ENCODE measurements around the gene HOOK2. TPM values are rescaled to one million over a fixed set of nuclear protein-coding genes. Genes with fewer than 3 reads are reported as not detected.

HOOK2 gene
- total and polyA plus RNA-seq, 9 of the 15 experiments (the other 6 are each of a cell fraction or from before 2014, with no cell fraction given), result 1.3 to 17.2 (median 9.9) TPM

GRCh38 chr19:12733369-12734214 lies 41.8 kb downstream of the HOOK2 start (continued):
- TF ChIP-seq, protein P1, sequence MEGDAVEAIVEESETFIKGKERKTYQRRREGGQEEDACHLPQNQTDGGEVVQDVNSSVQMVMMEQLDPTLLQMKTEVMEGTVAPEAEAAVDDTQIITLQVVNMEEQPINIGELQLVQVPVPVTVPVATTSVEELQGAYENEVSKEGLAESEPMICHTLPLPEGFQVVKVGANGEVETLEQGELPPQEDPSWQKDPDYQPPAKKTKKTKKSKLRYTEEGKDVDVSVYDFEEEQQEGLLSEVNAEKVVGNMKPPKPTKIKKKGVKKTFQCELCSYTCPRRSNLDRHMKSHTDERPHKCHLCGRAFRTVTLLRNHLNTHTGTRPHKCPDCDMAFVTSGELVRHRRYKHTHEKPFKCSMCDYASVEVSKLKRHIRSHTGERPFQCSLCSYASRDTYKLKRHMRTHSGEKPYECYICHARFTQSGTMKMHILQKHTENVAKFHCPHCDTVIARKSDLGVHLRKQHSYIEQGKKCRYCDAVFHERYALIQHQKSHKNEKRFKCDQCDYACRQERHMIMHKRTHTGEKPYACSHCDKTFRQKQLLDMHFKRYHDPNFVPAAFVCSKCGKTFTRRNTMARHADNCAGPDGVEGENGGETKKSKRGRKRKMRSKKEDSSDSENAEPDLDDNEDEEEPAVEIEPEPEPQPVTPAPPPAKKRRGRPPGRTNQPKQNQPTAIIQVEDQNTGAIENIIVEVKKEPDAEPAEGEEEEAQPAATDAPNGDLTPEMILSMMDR (IDR thresholded peaks at IDR 0.05 in 2 of 3, conservative IDR thresholded peaks at IDR 0.05 in 1 of 3; ENCODE audit: insufficient read depth in 2 of 3, low read depth in 1 of 3, low read length in 3 of 3), result peak; percentile 79 to 95 (median 87)
- TF ChIP-seq BDP1 (IDR thresholded peaks at IDR 0.05; ENCODE audit: insufficient read depth, insufficient read length), result no peak
- TF ChIP-seq NBN (IDR thresholded peaks at IDR 0.05; ENCODE audit: low read depth), result no peak
- TF ChIP-seq, protein P2, sequence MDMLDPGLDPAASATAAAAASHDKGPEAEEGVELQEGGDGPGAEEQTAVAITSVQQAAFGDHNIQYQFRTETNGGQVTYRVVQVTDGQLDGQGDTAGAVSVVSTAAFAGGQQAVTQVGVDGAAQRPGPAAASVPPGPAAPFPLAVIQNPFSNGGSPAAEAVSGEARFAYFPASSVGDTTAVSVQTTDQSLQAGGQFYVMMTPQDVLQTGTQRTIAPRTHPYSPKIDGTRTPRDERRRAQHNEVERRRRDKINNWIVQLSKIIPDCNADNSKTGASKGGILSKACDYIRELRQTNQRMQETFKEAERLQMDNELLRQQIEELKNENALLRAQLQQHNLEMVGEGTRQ (CRISPR knock-in tag; IDR thresholded peaks at IDR 0.05), result peak; percentile 22; the same call in 1 of the 2 replicates
- no peak for TF ChIP-seq MXD1 (CRISPR knock-in tag; IDR thresholded peaks at IDR 0.05; ENCODE audit: borderline replicate concordance, poor library complexity, severe bottlenecking)
- TF ChIP-seq ZNF717 (CRISPR knock-in tag; IDR thresholded peaks at IDR 0.05), result no peak
- no peak for TF ChIP-seq STAG1 (CRISPR knock-in tag; IDR thresholded peaks at IDR 0.05; ENCODE audit: borderline replicate concordance)
- no peak for TF ChIP-seq TRIM25 (IDR thresholded peaks at IDR 0.05; ENCODE audit: borderline replicate concordance)
- TF ChIP-seq ZNF589 (CRISPR knock-in tag; IDR thresholded peaks at IDR 0.05; ENCODE audit: low read depth), result no peak
- no peak for TF ChIP-seq RBFOX2 (IDR thresholded peaks at IDR 0.05; ENCODE audit: low read depth, low read length)
- no peak for TF ChIP-seq XRCC5 (IDR thresholded peaks at IDR 0.05; ENCODE audit: low read depth, low read length)
- TF ChIP-seq, protein P3, sequence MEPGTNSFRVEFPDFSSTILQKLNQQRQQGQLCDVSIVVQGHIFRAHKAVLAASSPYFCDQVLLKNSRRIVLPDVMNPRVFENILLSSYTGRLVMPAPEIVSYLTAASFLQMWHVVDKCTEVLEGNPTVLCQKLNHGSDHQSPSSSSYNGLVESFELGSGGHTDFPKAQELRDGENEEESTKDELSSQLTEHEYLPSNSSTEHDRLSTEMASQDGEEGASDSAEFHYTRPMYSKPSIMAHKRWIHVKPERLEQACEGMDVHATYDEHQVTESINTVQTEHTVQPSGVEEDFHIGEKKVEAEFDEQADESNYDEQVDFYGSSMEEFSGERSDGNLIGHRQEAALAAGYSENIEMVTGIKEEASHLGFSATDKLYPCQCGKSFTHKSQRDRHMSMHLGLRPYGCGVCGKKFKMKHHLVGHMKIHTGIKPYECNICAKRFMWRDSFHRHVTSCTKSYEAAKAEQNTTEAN (CRISPR knock-in tag; IDR thresholded peaks at IDR 0.05), result no peak
- TF ChIP-seq MAFG (tag; conservative IDR thresholded peaks at IDR 0.05), result no peak
- TF ChIP-seq TOE1 (IDR thresholded peaks at IDR 0.05; ENCODE audit: borderline replicate concordance), result no peak
- no peak for TF ChIP-seq TOE1 (CRISPR knock-in tag; IDR thresholded peaks at IDR 0.05; ENCODE audit: borderline replicate concordance, low read depth)
- TF ChIP-seq SOX6 (IDR thresholded peaks at IDR 0.05), result no peak
- no peak for TF ChIP-seq MCM7 (IDR thresholded peaks at IDR 0.05)
- TF ChIP-seq DEAF1 (CRISPR knock-in tag; IDR thresholded peaks at IDR 0.05), result no peak
- TF ChIP-seq OTX1 (CRISPR knock-in tag; IDR thresholded peaks at IDR 0.05), result no peak
- TF ChIP-seq PHTF2 (CRISPR knock-in tag; IDR thresholded peaks at IDR 0.05), result no peak
